Bone marrow (tissue), 2 donors: ENCODE measurements around the gene CES4A.
A peak's percentile ranks its signal among the peaks of the same experiment; 100 is the strongest.

Experiments
- DNase-seq, 2 donors: peaks; one replicate each; lab custom pipeline; 2025; lab: John Stamatoyannopoulos, UW

CES4A gene

GRCh38 chr16:67053767-67054334 is 65.5 kb downstream of the CES4A start:
- DNase-seq: no peak

- no peak for DNase-seq
Observed at GRCh38 chr16:67054901-67055300, 66.5 kb downstream of the CES4A start.

- DNase-seq: peak in 1 of 2 donors; percentile 38
Observed at GRCh38 chr16:67055712-67056487, 67.5 kb downstream of the CES4A start.
